ENCODE results near the gene NOD2.

DNA sequence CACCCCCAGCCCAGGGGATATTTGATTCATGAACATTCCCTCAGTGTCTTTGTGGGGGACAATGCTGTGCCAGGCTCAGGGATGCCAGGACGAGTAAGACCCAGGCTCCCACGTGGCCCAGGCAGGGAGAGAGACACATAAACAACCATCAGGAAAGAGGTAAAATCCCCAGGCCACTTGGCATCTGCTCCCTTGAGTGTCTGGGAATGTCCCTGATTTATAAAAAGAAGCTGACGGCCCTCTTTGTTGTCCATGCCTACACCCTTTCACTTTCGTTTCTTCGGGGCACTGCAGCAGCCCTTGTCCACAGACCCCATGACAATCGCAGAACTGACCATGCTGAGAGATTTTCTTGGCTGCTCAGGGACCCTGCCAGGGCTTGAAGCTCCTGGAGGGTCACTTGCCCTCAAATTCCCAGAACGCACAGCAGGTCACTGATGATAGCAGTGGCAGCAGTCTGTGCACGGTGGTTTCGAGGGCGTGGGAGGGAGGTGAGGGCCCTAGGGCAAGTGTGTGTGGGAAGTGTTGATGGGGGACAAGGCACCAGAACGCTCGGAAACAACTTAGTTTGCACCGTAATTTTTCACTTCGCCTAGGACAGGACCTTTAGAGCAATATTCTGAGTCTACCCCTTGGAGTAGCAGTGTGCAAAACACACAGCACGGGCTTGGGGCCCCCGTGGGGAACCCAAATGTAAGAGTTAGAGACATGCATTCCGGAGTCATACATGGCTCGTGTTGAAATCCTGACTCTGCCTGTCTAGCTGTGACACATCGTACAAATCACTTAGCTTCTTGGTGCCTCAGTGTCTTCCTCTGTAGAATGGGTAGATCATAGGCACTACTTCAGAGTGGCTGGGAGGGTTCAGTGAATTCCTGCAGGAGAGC lies 4.7 kb downstream of the NOD2 start:
- TF ChIP-seq, protein P1, sequence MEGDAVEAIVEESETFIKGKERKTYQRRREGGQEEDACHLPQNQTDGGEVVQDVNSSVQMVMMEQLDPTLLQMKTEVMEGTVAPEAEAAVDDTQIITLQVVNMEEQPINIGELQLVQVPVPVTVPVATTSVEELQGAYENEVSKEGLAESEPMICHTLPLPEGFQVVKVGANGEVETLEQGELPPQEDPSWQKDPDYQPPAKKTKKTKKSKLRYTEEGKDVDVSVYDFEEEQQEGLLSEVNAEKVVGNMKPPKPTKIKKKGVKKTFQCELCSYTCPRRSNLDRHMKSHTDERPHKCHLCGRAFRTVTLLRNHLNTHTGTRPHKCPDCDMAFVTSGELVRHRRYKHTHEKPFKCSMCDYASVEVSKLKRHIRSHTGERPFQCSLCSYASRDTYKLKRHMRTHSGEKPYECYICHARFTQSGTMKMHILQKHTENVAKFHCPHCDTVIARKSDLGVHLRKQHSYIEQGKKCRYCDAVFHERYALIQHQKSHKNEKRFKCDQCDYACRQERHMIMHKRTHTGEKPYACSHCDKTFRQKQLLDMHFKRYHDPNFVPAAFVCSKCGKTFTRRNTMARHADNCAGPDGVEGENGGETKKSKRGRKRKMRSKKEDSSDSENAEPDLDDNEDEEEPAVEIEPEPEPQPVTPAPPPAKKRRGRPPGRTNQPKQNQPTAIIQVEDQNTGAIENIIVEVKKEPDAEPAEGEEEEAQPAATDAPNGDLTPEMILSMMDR (IDR thresholded peaks at IDR 0.05), result no peak
- TF ChIP-seq POLR2A (IDR thresholded peaks at IDR 0.05), result no peak

Data from thyroid gland (tissue), 4 donors.